Activated T-cell treated with anti-CD3 and anti-CD28 coated beads for 24 hours (primary cell): Measurements from ENCODE around the gene CDPF1.

Experiments used
- DNase-seq: peaks from one replicate; pipeline ENCODE4 v3.0.0-alpha.2; 2020; ENCODE audit warnings: low read depth

The CDPF1 gene

GRCh38 chr22:46256358-46256958, 6.4 kb upstream of the CDPF1 start:
- DNase-seq = no peak

- DNase-seq = no peak
Measured at GRCh38 chr22:46251816-46252380, 1.8 kb upstream of the CDPF1 start.

GRCh38 chr22:46251266-46251665, 1.2 kb upstream of the CDPF1 start:
- DNase-seq = no peak

- DNase-seq = no peak
Measured at GRCh38 chr22:46250783-46251125, 661 bp upstream of the CDPF1 start.

GRCh38 chr22:46247443-46247975, 2.6 kb downstream of the CDPF1 start:
- no peak for DNase-seq

- no peak for DNase-seq
Measured at GRCh38 chr22:46246178-46246577, 3.9 kb downstream of the CDPF1 start.

- no peak for DNase-seq
Measured at GRCh38 chr22:46245511-46245910, 4.6 kb downstream of the CDPF1 start.

- no peak for DNase-seq
Measured at GRCh38 chr22:46244771-46245170, 5.3 kb downstream of the CDPF1 start.

- DNase-seq = no peak
Measured at GRCh38 chr22:46242076-46242475, 8.0 kb downstream of the CDPF1 start.

- no peak for DNase-seq
Measured at GRCh38 chr22:46241396-46242007, 8.6 kb downstream of the CDPF1 start.

GRCh38 chr22:46240907-46241306, 9.2 kb downstream of the CDPF1 start:
- DNase-seq = no peak

GRCh38 chr22:46240506-46240905, 9.6 kb downstream of the CDPF1 start:
- no peak for DNase-seq

GRCh38 chr22:46240073-46240472, 10.0 kb downstream of the CDPF1 start:
- no peak for DNase-seq

GRCh38 chr22:46239261-46240048, 10.6 kb downstream of the CDPF1 start:
- no peak for DNase-seq

- DNase-seq = no peak
Measured at GRCh38 chr22:46238541-46238940, 11.6 kb downstream of the CDPF1 start.

GRCh38 chr22:46237453-46238124, 12.5 kb downstream of the CDPF1 start:
- DNase-seq = no peak

- no peak for DNase-seq
Measured at GRCh38 chr22:46234969-46235368, 15.1 kb downstream of the CDPF1 start.

GRCh38 chr22:46233231-46233630, 16.9 kb downstream of the CDPF1 start:
- no peak for DNase-seq

- DNase-seq = no peak
Measured at GRCh38 chr22:46230262-46230901, 19.7 kb downstream of the CDPF1 start.

- DNase-seq = no peak
Measured at GRCh38 chr22:46229701-46230100, 20.4 kb downstream of the CDPF1 start.

- no peak for DNase-seq
Measured at GRCh38 chr22:46226577-46226976, 23.5 kb downstream of the CDPF1 start.

GRCh38 chr22:46225631-46226030, 24.5 kb downstream of the CDPF1 start:
- no peak for DNase-seq
